K562 (cell line): ENCODE measurements around the gene CHST15. TPM values are rescaled to one million over a fixed set of nuclear protein-coding genes. Genes with fewer than 3 reads are reported as not detected.

Experiments used
- ATAC-seq: fragments of 200-7000 bp; cut with Tn5 transposase; 3 replicates; pipeline ENCODE4 v1.9.1; 2020; ENCODE audit warnings: moderate library complexity
- BruUV-seq: library from RNA; stranded (reverse); fragments of 400-500 nt; replicated peaks from 2 replicates; lab custom pipeline; 2021; lab: Mats Ljungman, UMichigan
- CTCF ChIA-PET: fragments of 300-600 bp; formaldehyde crosslinking; extraction: SDS; loops from one replicate; lab custom pipeline; 2021; ENCODE audit warnings: low intra/inter-chr PET ratio; lab: Yijun Ruan, JAX
- POLR2A ChIA-PET: fragments of 300-600, 350-650 bp; sonication (Branson Sonifier 250); formaldehyde crosslinking; extraction: SDS; loops from one replicate; lab custom pipeline; 2021; ENCODE audit warnings: antibody characterized with exemption, inconsistent platforms; lab: Yijun Ruan, JAX
- DNase-seq, 4 experiments: peaks; one replicate each; pipeline versions ENCODE4 v3.0.0 to v3.0.0-alpha.2; 2011 to 2018; ENCODE audit warnings: low spot score in 3 of 4, mixed read lengths in 3 of 4; ENCODE audit errors: extremely low read depth in 1 of 4
- FAIRE-seq: peaks from 2 replicates; lab custom pipeline; 2011; peaks lifted over from hg19 to GRCh38; lab: Jason Lieb, UNC
- H2AFZ ChIP-seq: 2 replicates; pipeline ENCODE4 v1.6.0; 2011; ENCODE audit warnings: low read depth, low read length, control low read depth, inconsistent platforms
- H3K27ac ChIP-seq: fragments of 200-600 bp; 3 replicates; pipeline ENCODE4 v1.8.0; 2011; ENCODE audit warnings: low read depth, mild to moderate bottlenecking, control low read depth, inconsistent platforms, low read length, moderate library complexity, mixed read lengths; ENCODE audit errors: extremely low read depth
- H3K27me3 ChIP-seq, 2 experiments: fragments of 300-600 bp in 1 of 2; 2 replicates in 1 of 2; 3 replicates in 1 of 2; pipeline versions ENCODE4 v1.6.0 to v1.8.0; 2011; ENCODE audit warnings: inconsistent platforms in 2 of 2, low read length in 2 of 2, mild to moderate bottlenecking in 1 of 2, mixed read lengths in 1 of 2, moderate library complexity in 1 of 2; ENCODE audit not compliant: control insufficient read depth in 2 of 2, insufficient read depth in 2 of 2
- H3K36me3 ChIP-seq: fragments of 300-600 bp; 3 replicates; pipeline ENCODE4 v1.8.0; 2011; ENCODE audit warnings: mild to moderate bottlenecking, low read length, inconsistent platforms; ENCODE audit not compliant: control insufficient read depth, insufficient read depth
- H3K4me1 ChIP-seq, 2 experiments: fragments of 200-600 bp in 1 of 2; replicated peaks in 1 of 2; 2 replicates in 1 of 2; 3 replicates in 1 of 2; pipeline versions ENCODE4 v1.5.1 to v1.8.0; 2011; ENCODE audit warnings: inconsistent platforms in 2 of 2, low read length in 2 of 2, mild to moderate bottlenecking in 1 of 2, mixed read lengths in 1 of 2, moderate library complexity in 1 of 2; ENCODE audit not compliant: control insufficient read depth in 2 of 2, insufficient read depth in 2 of 2
- H3K4me2 ChIP-seq: 2 replicates; pipeline ENCODE4 v1.6.1; 2011; ENCODE audit warnings: low read length, control low read depth, inconsistent platforms, mixed read lengths; ENCODE audit not compliant: insufficient read depth
- H3K4me3 ChIP-seq: fragments of 200-600 bp; sonication (generic), shearing (Covaris generic); 2 replicates; pipeline ENCODE4 v1.5.1; 2016; ENCODE audit warnings: control low read depth, inconsistent platforms
- H3K79me2 ChIP-seq: fragments of 200-600 bp; 3 replicates; pipeline ENCODE4 v1.8.0; 2011; ENCODE audit warnings: low read length, inconsistent platforms; ENCODE audit not compliant: control insufficient read depth, insufficient read depth
- H3K9ac ChIP-seq, 2 experiments: 2 replicates each; pipeline versions ENCODE4 v1.6.0 to v1.6.1; 2011; ENCODE audit warnings: low read depth in 2 of 2, low read length in 2 of 2, control low read depth in 1 of 2, inconsistent platforms in 1 of 2, mild to moderate bottlenecking in 1 of 2, mixed read lengths in 1 of 2; ENCODE audit not compliant: insufficient read depth in 1 of 2
- H3K9me1 ChIP-seq: one replicate; pipeline ENCODE4 v1.6.0; 2011; ENCODE audit warnings: inconsistent platforms, mild to moderate bottlenecking, low read length, moderate library complexity; ENCODE audit not compliant: control insufficient read depth, insufficient read depth
- H3K9me3 ChIP-seq: replicated peaks from 2 replicates; pipeline ENCODE4 v1.5.1; 2011; ENCODE audit warnings: low read depth, low read length, inconsistent platforms; ENCODE audit not compliant: control insufficient read depth, insufficient read depth
- H4K20me1 ChIP-seq: replicated peaks from 2 replicates; pipeline ENCODE4 v1.6.1; 2011; ENCODE audit warnings: low read length, inconsistent platforms, mixed read lengths; ENCODE audit not compliant: control insufficient read depth, insufficient read depth
- CBX8 ChIP-seq: fragments of 200-600 bp; sonication (generic); IDR thresholded peaks from 2 replicates; pipeline ENCODE4 v1.6.1; 2012; ENCODE audit warnings: borderline replicate concordance, mixed run types, low read depth, mild to moderate bottlenecking, moderate library complexity, mixed read lengths, low read length, control low read depth, inconsistent platforms; ENCODE audit not compliant: poor library complexity, severe bottlenecking; ENCODE audit errors: extremely low read depth
- CTCFL ChIP-seq: IDR thresholded peaks from 2 replicates; pipeline ENCODE4 v1.6.1; 2011; ENCODE audit warnings: borderline replicate concordance, low read depth, mild to moderate bottlenecking, moderate library complexity, low read length; ENCODE audit not compliant: insufficient read depth, poor library complexity, severe bottlenecking
- MCM2 ChIP-seq: fragments of 450-650 bp; IDR thresholded peaks from 2 replicates; pipeline ENCODE4 v1.6.1; 2017; ENCODE audit warnings: low read depth, mild to moderate bottlenecking
- MEF2A ChIP-seq: IDR thresholded peaks from 2 replicates; pipeline ENCODE4 v1.6.1; 2011; ENCODE audit warnings: low read depth, mild to moderate bottlenecking, low read length, moderate library complexity; ENCODE audit not compliant: control insufficient read depth
- MYBL2 ChIP-seq, 2 experiments: fragments of 450-650 bp in 1 of 2; sonication (generic) in 1 of 2; formaldehyde crosslinking in 1 of 2; IDR thresholded peaks; 2 replicates each; pipeline versions ENCODE4 v1.6.1 to v1.8.1; 2017 to 2022; ENCODE audit warnings: borderline replicate concordance in 1 of 2, inconsistent platforms in 1 of 2, low read depth in 1 of 2, mild to moderate bottlenecking in 1 of 2, missing genetic modification reagents in 1 of 2, moderate library complexity in 1 of 2
- NFXL1 ChIP-seq: fragments of 450-650 bp; formaldehyde crosslinking; IDR thresholded peaks from 2 replicates; pipeline ENCODE4 v1.4.0; 2021; ENCODE audit warnings: mild to moderate bottlenecking
- PBX2 ChIP-seq, 2 experiments: IDR thresholded peaks in 1 of 2; conservative IDR thresholded peaks in 1 of 2; 2 replicates each; pipeline ENCODE4 v1.6.1; 2016; ENCODE audit warnings: low read depth in 2 of 2, mild to moderate bottlenecking in 1 of 2, missing compliant biosample characterization in 1 of 2, missing genetic modification characterization in 1 of 2, moderate library complexity in 1 of 2
- PRPF4 ChIP-seq: fragments of 200-400 bp; formaldehyde crosslinking; IDR thresholded peaks from one replicate; pipeline ENCODE4 v1.6.1; 2017; ENCODE audit warnings: low read length, low read depth, mild to moderate bottlenecking; ENCODE audit not compliant: insufficient read depth, poor library complexity, severe bottlenecking
- SNIP1 ChIP-seq: fragments of 450-650 bp; IDR thresholded peaks from 2 replicates; pipeline ENCODE4 v1.7.1; 2017; ENCODE audit warnings: low read depth, mild to moderate bottlenecking
- TAF1 ChIP-seq: IDR thresholded peaks from 2 replicates; pipeline ENCODE4 v1.6.1; 2011; ENCODE audit warnings: mild to moderate bottlenecking, low read length, moderate library complexity; ENCODE audit not compliant: insufficient read depth, control insufficient read depth, severe bottlenecking; ENCODE audit errors: extremely low read depth
- TAF15 ChIP-seq: fragments of 200-400 bp; formaldehyde crosslinking; IDR thresholded peaks from 2 replicates; pipeline ENCODE4 v1.6.1; 2017; ENCODE audit warnings: mild to moderate bottlenecking, low read depth, low read length, moderate library complexity
- WGBS: fragments of 100-300 bp; shearing (Covaris generic); methylation state at CpG from one replicate; pipeline ENCODE4 v1.1.6; 2016; ENCODE audit warnings: low coverage, mixed read lengths; ENCODE audit not compliant: insufficient coverage; ENCODE audit errors: missing lambda C conversion rate; 5-methylcytosine and 5-hydroxymethylcytosine counted together
- in situ Hi-C: fragments of 300-500 bp; cut with MboI; formaldehyde crosslinking; loops from 4 replicates; pipeline ENCODE4 v1.15.0; 2018; ENCODE audit warnings: inconsistent platforms, mixed read lengths
- intact Hi-C: fragments of 100-400 bp; cut with micrococcal nuclease; formaldehyde crosslinking; loops from 2 replicates; pipeline ENCODE4 v1.14.2; 2022
- polyA plus RNA-seq, 8 experiments: library from polyadenylated mRNA; depleted of rRNA in 4 of 8; stranded (reverse) in 5 of 8; unstranded in 3 of 8; fragments of >200 nt; fragmentation: Nextera tagmentation in 2 of 8; fragmentation: Illumina TruSeq in 1 of 8; extraction: Ambion mirVana in 2 of 8; extraction: Trizol in 1 of 8; gene quantifications; 2 replicates each; pipeline versions ENCODE4 v1.2.1 to v1.2.3, GENCODE V29; 2011 to 2014; ENCODE audit warnings: inconsistent platforms in 1 of 8, missing spikeins in 1 of 8
- total RNA-seq, 7 experiments: library from RNA; depleted of rRNA in 6 of 7; stranded (reverse); fragments of >200 nt in 6 of 7; fragmentation: Illumina TruSeq in 2 of 7; extraction: Trizol in 2 of 7; gene quantifications; 2 replicates each; pipeline versions ENCODE4 v1.2.1 to v1.2.3, GENCODE V29; 2011 to 2021; ENCODE audit warnings: low replicate concordance in 1 of 7

CHST15 gene
- total and polyA plus RNA-seq, 9 of the 15 experiments (the other 6 are each of a cell fraction or from before 2014, with no cell fraction given): 0.04 to 0.16 (median 0.08) TPM

DNA sequence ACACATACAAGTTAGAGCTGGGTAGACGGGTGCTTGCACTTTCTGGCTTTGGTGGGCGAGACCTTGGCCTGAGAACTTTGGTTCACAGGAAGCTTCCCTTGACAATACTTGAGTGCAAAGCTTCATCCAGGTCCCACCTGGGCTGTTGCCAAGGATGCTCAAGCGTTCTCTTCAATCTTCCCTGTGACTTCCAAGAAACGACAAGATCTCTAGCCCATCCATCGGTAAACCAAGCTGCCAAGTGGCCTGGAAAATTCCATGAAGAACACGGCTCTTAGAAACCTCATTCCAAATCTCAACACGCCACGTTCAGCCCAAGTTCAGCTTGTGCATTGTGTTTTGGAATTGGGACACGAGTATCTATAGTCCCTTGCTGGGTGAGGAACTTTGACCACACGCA, 84.7 kb downstream of the CHST15 start (continued):
- TF ChIP-seq MEF2A: no peak
- TF ChIP-seq PRPF4: no peak

DNA sequence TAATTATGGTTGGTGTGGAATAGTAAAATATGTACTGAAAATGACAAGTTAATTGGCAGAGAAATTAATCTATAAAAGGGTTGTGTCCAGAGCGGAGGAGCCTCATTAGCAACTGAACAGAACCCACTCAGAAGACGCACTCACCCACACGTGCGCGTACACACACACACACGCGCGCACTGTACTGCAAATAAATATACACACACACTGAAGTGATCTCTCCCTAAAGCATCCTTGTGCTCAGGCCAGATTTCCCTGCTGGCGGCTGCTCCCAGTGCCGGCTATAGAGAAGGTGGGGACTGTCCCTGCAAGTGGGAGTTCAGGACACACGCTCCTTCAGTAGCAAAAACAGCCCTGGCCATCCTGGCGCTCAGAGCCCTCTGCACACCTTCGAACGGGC, 85.2 kb downstream of the CHST15 start:
- DNase-seq: no peak
- Histone ChIP-seq H3K9me3 (no peaks in the 10 kb centered on the region), H3K79me2 (no peaks in the 10 kb centered on the region), H3K9ac (no peak overlapping the region), H2AFZ (no peak overlapping the region), H3K27me3 (peaks cover 2 to 51% of the 10 kb centered on the region in 2 experiments; a peak in 3 of 5 replicates), H3K4me2 (no peak overlapping the region), H3K27ac (no peak overlapping the region), H3K9me1 (no peaks in the 10 kb centered on the region), H3K36me3 (no peaks in the 10 kb centered on the region), H3K4me1 (no peaks in the 10 kb centered on the region), H3K4me3 (no peak overlapping the region), H4K20me1 (0 out of 2 replicates have a peak, but pooled peaks cover 4% of the 10 kb centered on the region)
- intact Hi-C loops: no loop called here
- no peak for TF ChIP-seq TAF15
- TF ChIP-seq PBX2 (CRISPR knock-in tag; IDR thresholded peaks at IDR 0.05; ENCODE audit: low read depth): no peak
- TF ChIP-seq PBX2 (tag; conservative IDR thresholded peaks at IDR 0.05; ENCODE audit: low read depth): no peak
- TF ChIP-seq SNIP1: no peak
- no peak for TF ChIP-seq CTCFL
- TF ChIP-seq TAF1: no peak
- TF ChIP-seq NFXL1 (CRISPR knock-in tag): no peak
- no peak for TF ChIP-seq MYBL2 (IDR thresholded peaks at IDR 0.05; ENCODE audit: low read depth)
- no peak for TF ChIP-seq MYBL2 (CRISPR knock-in tag; IDR thresholded peaks at IDR 0.05; ENCODE audit: borderline replicate concordance)
- no peak for TF ChIP-seq CBX8
- no peak for TF ChIP-seq MCM2
- no peak for FAIRE-seq
- in situ Hi-C loops: loop anchor here (25.0 kb wide), 1 partner anchor 504 kb away; no protein-coding TSS in a partner anchor
- ATAC-seq: no peak
- CTCF ChIA-PET: no interaction called here
- no TSS peak for BruUV-seq
- 38% methylated on average over 13 of the region's 14 CpGs for WGBS
- POLR2A ChIA-PET: interaction anchor here (0.5 kb wide), 1 partner anchor 17 kb away, joined by 3 read pairs; no protein-coding TSS in a partner anchor
